ENCODE measurements around the gene GPA33.

GPA33 gene

GRCh38 chr1:167022384-167022783 is 67.8 kb downstream of the GPA33 start:
- Histone ChIP-seq H3K27me3 (ENCODE audit: low read length) (no peaks in the 10 kb centered on the region), H3K4me3 (ENCODE audit: insufficient read depth, low read length, poor library complexity, severe bottlenecking) (no peak overlapping the region), H3K79me2 (ENCODE audit: insufficient read depth, low read length) (no peaks in the 10 kb centered on the region), H3K4me2 (ENCODE audit: low read depth, low read length, poor library complexity, severe bottlenecking) (no peak overlapping the region), H2AFZ (ENCODE audit: low read depth, low read length, severe bottlenecking) (no peak overlapping the region), H3K36me3 (ENCODE audit: low read length) (no peaks in the 10 kb centered on the region), H3F3A (ENCODE audit: insufficient read depth) (no peaks in the 10 kb centered on the region), H3K27ac (ENCODE audit: low read depth, low read length) (no peak overlapping the region), H3K9me2 (replicated peaks; ENCODE audit: insufficient read depth, low read length) (no peaks in the 10 kb centered on the region), H3K9ac (ENCODE audit: low read length) (no peak overlapping the region), H3K9me3 (ENCODE audit: insufficient read depth, low read length) (no peaks in the 10 kb centered on the region), H4K20me1 (ENCODE audit: low read depth, low read length) (no peaks in the 10 kb centered on the region)
- no peak for TF ChIP-seq EZH2phosphoT487 (conservative IDR thresholded peaks at IDR 0.05; ENCODE audit: low read length)
- no peak for TF ChIP-seq CTCF (IDR thresholded peaks at IDR 0.05; ENCODE audit: insufficient read depth, low read length, poor library complexity, severe bottlenecking)

- no peak for TF ChIP-seq EZH2phosphoT487 (conservative IDR thresholded peaks at IDR 0.05; ENCODE audit: low read length)
- no peak for TF ChIP-seq CTCF (IDR thresholded peaks at IDR 0.05; ENCODE audit: insufficient read depth, low read length, poor library complexity, severe bottlenecking)
Measured at GRCh38 chr1:167016100-167016750, 74.0 kb downstream of the GPA33 start.

GRCh38 chr1:167013108-167013929 is 76.9 kb downstream of the GPA33 start:
- H2AFZ ChIP-seq (ENCODE audit: low read depth, low read length, severe bottlenecking) = no peak overlapping the region
- no peaks in the 10 kb centered on the region for H3K9me2 ChIP-seq (replicated peaks; ENCODE audit: insufficient read depth, low read length)
- no peaks in the 10 kb centered on the region for H3K36me3 ChIP-seq (ENCODE audit: low read length)
- H3K9ac ChIP-seq (ENCODE audit: low read length) = no peak overlapping the region
- H3K27me3 ChIP-seq (ENCODE audit: low read length) = no peaks in the 10 kb centered on the region
- no peaks in the 10 kb centered on the region for H3K79me2 ChIP-seq (ENCODE audit: insufficient read depth, low read length)
- no peaks in the 10 kb centered on the region for H3K9me3 ChIP-seq (ENCODE audit: insufficient read depth, low read length)
- H3K4me2 ChIP-seq (ENCODE audit: low read depth, low read length, poor library complexity, severe bottlenecking) = no peak overlapping the region
- TF ChIP-seq CTCF (IDR thresholded peaks at IDR 0.05; ENCODE audit: insufficient read depth, low read length, poor library complexity, severe bottlenecking) (no peak), EZH2phosphoT487 (conservative IDR thresholded peaks at IDR 0.05; ENCODE audit: low read length) (no peak)
- no peak overlapping the region for H3K4me3 ChIP-seq (ENCODE audit: insufficient read depth, low read length, poor library complexity, severe bottlenecking)
- H3K27ac ChIP-seq (ENCODE audit: low read depth, low read length) = no peak overlapping the region
- H3F3A ChIP-seq (ENCODE audit: insufficient read depth) = no peaks in the 10 kb centered on the region
- H4K20me1 ChIP-seq (ENCODE audit: low read depth, low read length) = no peaks in the 10 kb centered on the region

More at GRCh38 chr1:167016100-167016750, 74.0 kb downstream of the GPA33 start:
- Histone ChIP-seq H3K4me3 (ENCODE audit: insufficient read depth, low read length, poor library complexity, severe bottlenecking) (no peak overlapping the region), H3K9ac (ENCODE audit: low read length) (no peak overlapping the region), H3K36me3 (ENCODE audit: low read length) (no peaks in the 10 kb centered on the region), H3K9me2 (replicated peaks; ENCODE audit: insufficient read depth, low read length) (no peaks in the 10 kb centered on the region), H3K9me3 (ENCODE audit: insufficient read depth, low read length) (no peaks in the 10 kb centered on the region), H3F3A (ENCODE audit: insufficient read depth) (no peaks in the 10 kb centered on the region), H3K27me3 (ENCODE audit: low read length) (no peaks in the 10 kb centered on the region), H3K4me2 (ENCODE audit: low read depth, low read length, poor library complexity, severe bottlenecking) (no peak overlapping the region), H4K20me1 (ENCODE audit: low read depth, low read length) (no peaks in the 10 kb centered on the region), H2AFZ (ENCODE audit: low read depth, low read length, severe bottlenecking) (no peak overlapping the region), H3K79me2 (ENCODE audit: insufficient read depth, low read length) (no peaks in the 10 kb centered on the region), H3K27ac (ENCODE audit: low read depth, low read length) (no peak overlapping the region)

Data from SU-DHL-6 (cell line).